HCT116 (cell line): ENCODE results near the gene PITRM1.

Experiments
- CEBPB ChIP-seq: IDR thresholded peaks from 2 replicates; pipeline ENCODE4 v1.6.1; 2012; ENCODE audit warnings: low read depth
- EZH2 ChIP-seq: fragments of 200-600 bp; sonication (generic); IDR thresholded peaks from 2 replicates; pipeline ENCODE4 v1.6.1; 2017; ENCODE audit warnings: antibody characterized with exemption, mixed run types
- EZH2phosphoT487 ChIP-seq: fragments of 200-600 bp; IDR thresholded peaks from 2 replicates; pipeline ENCODE4 v1.6.1; 2018; ENCODE audit warnings: antibody characterized with exemption, borderline replicate concordance
- POLR2A ChIP-seq: IDR thresholded peaks from 2 replicates; pipeline ENCODE4 v1.7.0; 2011; ENCODE audit warnings: borderline replicate concordance; ENCODE audit not compliant: insufficient read depth, insufficient read length; ENCODE audit errors: extremely low read depth
- POLR2AphosphoS5 ChIP-seq: IDR thresholded peaks from 2 replicates; pipeline ENCODE4 v1.6.1; 2011; ENCODE audit warnings: mild to moderate bottlenecking, low read depth, low read length, moderate library complexity
- RAD21 ChIP-seq: IDR thresholded peaks from 2 replicates; pipeline ENCODE4 v1.6.1; 2012; ENCODE audit warnings: low read depth, mild to moderate bottlenecking
- TCF7L2 ChIP-seq: IDR thresholded peaks from 2 replicates; pipeline ENCODE4 v1.7.0; 2011; ENCODE audit warnings: borderline replicate concordance, inconsistent platforms; ENCODE audit not compliant: insufficient read depth, insufficient read length; ENCODE audit errors: extremely low read depth
- YY1 ChIP-seq: IDR thresholded peaks from 2 replicates; pipeline ENCODE4 v1.6.1; 2011; ENCODE audit warnings: low read length, low read depth, moderate library complexity, mild to moderate bottlenecking; ENCODE audit not compliant: insufficient replicate concordance; ENCODE audit errors: extremely low read depth
- TF ChIP-seq, protein P1 (sequence below): IDR thresholded peaks from 2 replicates; pipeline ENCODE4 v1.6.1; 2011; ENCODE audit warnings: mild to moderate bottlenecking, low read length, moderate library complexity; ENCODE audit not compliant: insufficient replicate concordance; ENCODE audit errors: extremely low read depth
- TF ChIP-seq, protein P2 (sequence below), 3 experiments: fragments of 200-600 bp in 1 of 3; sonication (generic) in 1 of 3; IDR thresholded peaks in 2 of 3; conservative IDR thresholded peaks in 1 of 3; 2 replicates each; pipeline ENCODE4 v1.5.1; 2012 to 2017; ENCODE audit warnings: low read depth in 2 of 3, low read length in 2 of 3, antibody characterized with exemption in 1 of 3, borderline replicate concordance in 1 of 3, control low read depth in 1 of 3, mild to moderate bottlenecking in 1 of 3, mixed read lengths in 1 of 3, mixed run types in 1 of 3, moderate library complexity in 1 of 3; ENCODE audit not compliant: insufficient read depth in 1 of 3

DNA sequence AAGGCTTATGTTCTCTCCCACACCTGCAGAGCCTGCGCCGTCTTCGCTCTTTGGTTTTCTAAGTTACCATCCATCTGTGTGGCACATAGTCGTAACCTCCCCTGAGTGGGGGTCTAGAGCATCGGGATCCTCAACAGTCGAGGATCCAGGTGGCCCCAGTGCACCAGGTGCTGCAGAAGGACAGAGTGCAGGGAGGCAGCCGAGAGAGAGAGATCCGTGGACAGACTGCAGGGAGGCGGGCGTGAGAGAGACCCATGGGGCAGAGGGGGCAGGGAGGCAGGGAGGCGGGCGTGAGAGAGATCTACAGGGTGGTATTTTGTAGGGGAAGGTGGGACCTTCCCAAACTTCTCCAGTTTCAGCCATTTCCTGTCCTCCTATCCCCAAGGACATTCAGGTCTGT is 62.9 kb downstream of the PITRM1 start:
- no peak for TF ChIP-seq POLR2A
- TF ChIP-seq RAD21 = no peak
- TF ChIP-seq, protein P1, sequence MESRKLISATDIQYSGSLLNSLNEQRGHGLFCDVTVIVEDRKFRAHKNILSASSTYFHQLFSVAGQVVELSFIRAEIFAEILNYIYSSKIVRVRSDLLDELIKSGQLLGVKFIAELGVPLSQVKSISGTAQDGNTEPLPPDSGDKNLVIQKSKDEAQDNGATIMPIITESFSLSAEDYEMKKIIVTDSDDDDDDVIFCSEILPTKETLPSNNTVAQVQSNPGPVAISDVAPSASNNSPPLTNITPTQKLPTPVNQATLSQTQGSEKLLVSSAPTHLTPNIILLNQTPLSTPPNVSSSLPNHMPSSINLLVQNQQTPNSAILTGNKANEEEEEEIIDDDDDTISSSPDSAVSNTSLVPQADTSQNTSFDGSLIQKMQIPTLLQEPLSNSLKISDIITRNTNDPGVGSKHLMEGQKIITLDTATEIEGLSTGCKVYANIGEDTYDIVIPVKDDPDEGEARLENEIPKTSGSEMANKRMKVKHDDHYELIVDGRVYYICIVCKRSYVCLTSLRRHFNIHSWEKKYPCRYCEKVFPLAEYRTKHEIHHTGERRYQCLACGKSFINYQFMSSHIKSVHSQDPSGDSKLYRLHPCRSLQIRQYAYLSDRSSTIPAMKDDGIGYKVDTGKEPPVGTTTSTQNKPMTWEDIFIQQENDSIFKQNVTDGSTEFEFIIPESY = no peak
- no peak for TF ChIP-seq POLR2AphosphoS5
- TF ChIP-seq, protein P2, sequence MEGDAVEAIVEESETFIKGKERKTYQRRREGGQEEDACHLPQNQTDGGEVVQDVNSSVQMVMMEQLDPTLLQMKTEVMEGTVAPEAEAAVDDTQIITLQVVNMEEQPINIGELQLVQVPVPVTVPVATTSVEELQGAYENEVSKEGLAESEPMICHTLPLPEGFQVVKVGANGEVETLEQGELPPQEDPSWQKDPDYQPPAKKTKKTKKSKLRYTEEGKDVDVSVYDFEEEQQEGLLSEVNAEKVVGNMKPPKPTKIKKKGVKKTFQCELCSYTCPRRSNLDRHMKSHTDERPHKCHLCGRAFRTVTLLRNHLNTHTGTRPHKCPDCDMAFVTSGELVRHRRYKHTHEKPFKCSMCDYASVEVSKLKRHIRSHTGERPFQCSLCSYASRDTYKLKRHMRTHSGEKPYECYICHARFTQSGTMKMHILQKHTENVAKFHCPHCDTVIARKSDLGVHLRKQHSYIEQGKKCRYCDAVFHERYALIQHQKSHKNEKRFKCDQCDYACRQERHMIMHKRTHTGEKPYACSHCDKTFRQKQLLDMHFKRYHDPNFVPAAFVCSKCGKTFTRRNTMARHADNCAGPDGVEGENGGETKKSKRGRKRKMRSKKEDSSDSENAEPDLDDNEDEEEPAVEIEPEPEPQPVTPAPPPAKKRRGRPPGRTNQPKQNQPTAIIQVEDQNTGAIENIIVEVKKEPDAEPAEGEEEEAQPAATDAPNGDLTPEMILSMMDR (IDR thresholded peaks at IDR 0.05 in 2 of 3, conservative IDR thresholded peaks at IDR 0.05 in 1 of 3; ENCODE audit: borderline replicate concordance in 1 of 3, insufficient read depth in 1 of 3, low read depth in 2 of 3, low read length in 2 of 3) = no peak
- no peak for TF ChIP-seq EZH2phosphoT487
- TF ChIP-seq YY1 = no peak
- TF ChIP-seq TCF7L2 = no peak
- TF ChIP-seq CEBPB = no peak
- no peak for TF ChIP-seq EZH2
